Panc1 (cell line): ENCODE measurements around the gene CNGA3.

Experiments
- CTCF ChIP-seq: fragments of 450-650 bp; IDR thresholded peaks from 2 replicates; pipeline ENCODE4 v1.5.1; 2017; ENCODE audit warnings: mild to moderate bottlenecking
- POLR2AphosphoS5 ChIP-seq: IDR thresholded peaks from 2 replicates; pipeline ENCODE4 v1.6.1; 2012; ENCODE audit warnings: mild to moderate bottlenecking, low read depth, low read length, moderate library complexity
- SIN3A ChIP-seq: IDR thresholded peaks from 2 replicates; pipeline ENCODE4 v1.6.1; 2012; ENCODE audit warnings: low read depth, mild to moderate bottlenecking, low read length, moderate library complexity, borderline replicate concordance; ENCODE audit not compliant: insufficient read depth

- TF ChIP-seq CTCF: no peak
- TF ChIP-seq SIN3A: no peak
- TF ChIP-seq POLR2AphosphoS5: no peak
Observed at GRCh38 chr2:98432145-98432544, 85.9 kb downstream of the CNGA3 start.
